GM12878 (cell line): ENCODE results near the gene TRAF7. TPM values are rescaled to one million over a fixed set of nuclear protein-coding genes. Genes with fewer than 3 reads are reported as not detected.

Source experiments
- ASH2L ChIP-seq: fragments of 300-600, 200-600 bp; sonication (generic); IDR thresholded peaks from 2 replicates; pipeline ENCODE4 v1.6.1; 2017; ENCODE audit warnings: low read depth, mild to moderate bottlenecking, borderline replicate concordance
- BMI1 ChIP-seq: fragments of 450-650 bp; IDR thresholded peaks from 2 replicates; pipeline ENCODE4 v1.6.1; 2016; ENCODE audit warnings: mild to moderate bottlenecking, moderate library complexity, borderline replicate concordance
- CHD2 ChIP-seq: IDR thresholded peaks from 2 replicates; pipeline ENCODE4 v1.6.1; 2011; ENCODE audit warnings: low read depth, low read length, improper control_type of control experiment, borderline replicate concordance
- EED ChIP-seq: sonication (generic); IDR thresholded peaks from 2 replicates; pipeline ENCODE4 v1.6.1; 2016; ENCODE audit warnings: antibody characterized with exemption, low read depth
- ESRRA ChIP-seq: IDR thresholded peaks from 2 replicates; pipeline ENCODE4 v1.6.1; 2012; ENCODE audit warnings: mild to moderate bottlenecking, low read length, improper control_type of control experiment
- GABPA ChIP-seq: IDR thresholded peaks from 2 replicates; pipeline ENCODE4 v1.6.1; 2014; ENCODE audit warnings: antibody characterized with exemption, low read depth, mild to moderate bottlenecking, inconsistent platforms
- KLF5 ChIP-seq: fragments of 450-650 bp; IDR thresholded peaks from 2 replicates; pipeline ENCODE4 v1.6.1; 2014; ENCODE audit warnings: mild to moderate bottlenecking; ENCODE audit not compliant: partially characterized antibody
- MEF2B ChIP-seq: fragments of 450-650 bp; IDR thresholded peaks from 2 replicates; pipeline ENCODE4 v1.6.1; 2018; ENCODE audit warnings: mild to moderate bottlenecking, moderate library complexity; ENCODE audit not compliant: partially characterized antibody, poor library complexity, severe bottlenecking
- MTA3 ChIP-seq: IDR thresholded peaks from 2 replicates; pipeline ENCODE4 v1.6.1; 2012; ENCODE audit warnings: low read length, inconsistent platforms, borderline replicate concordance
- SMAD1 ChIP-seq: fragments of 450-650 bp; IDR thresholded peaks from 2 replicates; pipeline ENCODE4 v1.6.1; 2018; ENCODE audit warnings: mild to moderate bottlenecking, low read depth; ENCODE audit not compliant: partially characterized antibody
- SMAD5 ChIP-seq: IDR thresholded peaks from 2 replicates; pipeline ENCODE4 v1.6.1; 2016; ENCODE audit warnings: antibody characterized with exemption, low read depth
- SRF ChIP-seq, 2 experiments: IDR thresholded peaks; 2 replicates each; pipeline ENCODE4 v1.6.1; 2011; ENCODE audit warnings: low read depth in 2 of 2, low read length in 2 of 2, mild to moderate bottlenecking in 1 of 2, moderate library complexity in 1 of 2
- STAT1 ChIP-seq: fragments of 450-650 bp; conservative IDR thresholded peaks from 2 replicates; pipeline ENCODE4 v1.6.1; 2014; ENCODE audit warnings: antibody characterized with exemption, mild to moderate bottlenecking
- SUPT20H ChIP-seq: IDR thresholded peaks from 2 replicates; pipeline ENCODE4 v1.6.1; 2011; ENCODE audit warnings: low read depth, mild to moderate bottlenecking, low read length, moderate library complexity, borderline replicate concordance; ENCODE audit not compliant: control insufficient read depth
- ZZZ3 ChIP-seq: IDR thresholded peaks from 2 replicates; pipeline ENCODE4 v1.6.1; 2011; ENCODE audit warnings: low read depth; ENCODE audit not compliant: control insufficient read depth, insufficient read length
- polyA plus RNA-seq, 11 experiments: library from polyadenylated mRNA; depleted of rRNA in 4 of 11; unstranded in 6 of 11; stranded (reverse) in 5 of 11; fragments of >200 nt; fragmentation: Nextera tagmentation in 4 of 11; fragmentation: Illumina TruSeq in 1 of 11; extraction: Ambion mirVana in 4 of 11; extraction: Trizol in 1 of 11; gene quantifications; 1 replicate in 1 of 11; 2 replicates in 10 of 11; pipeline versions ENCODE4 v1.2.1 to v1.2.3, GENCODE V29; 2011 to 2016; ENCODE audit warnings: inconsistent platforms in 2 of 11, missing spikeins in 2 of 11, low read depth in 1 of 11
- total RNA-seq, 4 experiments: library from RNA; depleted of rRNA in 3 of 4; stranded (reverse); fragments of >200 nt in 3 of 4; fragmentation: Illumina TruSeq in 1 of 4; extraction: Trizol in 1 of 4; gene quantifications; 2 replicates each; pipeline versions ENCODE4 v1.2.1 to v1.2.3, GENCODE V29; 2013 to 2021
- TF ChIP-seq, protein P1 (sequence below): fragments of 450-650 bp; formaldehyde crosslinking; IDR thresholded peaks from 2 replicates; pipeline ENCODE4 v1.4.0; 2020; ENCODE audit warnings: mild to moderate bottlenecking, moderate library complexity
- TF ChIP-seq, protein P2 (sequence below): fragments of 450-650 bp; IDR thresholded peaks from 2 replicates; pipeline ENCODE4 v1.6.1; 2016; ENCODE audit warnings: mild to moderate bottlenecking
- TF ChIP-seq, protein P3 (sequence below): IDR thresholded peaks from 2 replicates; pipeline ENCODE4 v1.6.1; 2012; ENCODE audit warnings: low read length, inconsistent platforms
- TF ChIP-seq, protein P4 (sequence below): IDR thresholded peaks from 2 replicates; pipeline ENCODE4 v1.6.1; 2011; ENCODE audit warnings: low read depth, low read length, improper control_type of control experiment, borderline replicate concordance
- TF ChIP-seq, protein P5 (sequence below): IDR thresholded peaks from 2 replicates; pipeline ENCODE4 v1.6.1; 2011; ENCODE audit warnings: borderline replicate concordance, low read depth, mild to moderate bottlenecking, moderate library complexity, mixed read lengths, low read length; ENCODE audit not compliant: insufficient read depth; ENCODE audit errors: extremely low read length

The TRAF7 gene
- total and polyA plus RNA-seq, 10 of the 15 experiments (the other 5 are each of a cell fraction or from before 2014, with no cell fraction given) = 0.61 to 87.0 (median 30.0) TPM

DNA sequence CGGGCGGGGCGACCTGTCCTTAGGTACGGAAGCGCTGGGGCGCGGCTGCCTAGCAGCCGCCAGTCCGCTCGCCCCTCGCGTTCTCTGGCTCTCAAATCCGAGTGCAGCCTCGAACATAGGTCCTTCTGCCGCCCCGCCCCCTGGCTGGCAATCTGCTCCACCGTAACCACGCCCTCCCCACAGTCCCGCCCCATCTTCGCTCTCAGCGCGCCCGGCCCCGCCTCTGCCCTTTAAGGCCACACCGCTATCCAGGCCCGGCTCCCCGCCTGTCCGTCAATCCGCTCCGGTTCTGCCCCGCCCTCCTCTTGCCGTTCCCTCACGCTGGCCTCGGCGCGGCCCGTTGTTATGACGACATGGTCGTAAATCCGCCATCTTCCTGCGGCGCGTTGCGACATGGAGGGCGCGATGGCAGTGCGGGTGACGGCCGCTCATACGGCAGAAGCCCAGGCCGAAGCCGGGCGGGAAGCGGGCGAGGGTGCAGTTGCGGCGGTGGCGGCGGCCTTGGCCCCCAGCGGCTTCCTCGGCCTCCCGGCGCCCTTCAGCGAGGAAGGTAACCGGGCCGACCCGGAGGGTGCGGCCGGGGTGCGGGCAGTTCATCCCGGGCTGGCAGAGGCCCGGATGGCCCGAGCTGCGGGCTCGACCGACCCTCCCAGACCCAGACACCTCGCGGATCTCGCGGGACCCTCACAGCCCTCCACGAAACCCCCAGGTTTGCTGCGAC is 67.8 kb downstream of the TRAF7 start, which contains the start of gene E4F1 (continued):
- TF ChIP-seq, protein P1, sequence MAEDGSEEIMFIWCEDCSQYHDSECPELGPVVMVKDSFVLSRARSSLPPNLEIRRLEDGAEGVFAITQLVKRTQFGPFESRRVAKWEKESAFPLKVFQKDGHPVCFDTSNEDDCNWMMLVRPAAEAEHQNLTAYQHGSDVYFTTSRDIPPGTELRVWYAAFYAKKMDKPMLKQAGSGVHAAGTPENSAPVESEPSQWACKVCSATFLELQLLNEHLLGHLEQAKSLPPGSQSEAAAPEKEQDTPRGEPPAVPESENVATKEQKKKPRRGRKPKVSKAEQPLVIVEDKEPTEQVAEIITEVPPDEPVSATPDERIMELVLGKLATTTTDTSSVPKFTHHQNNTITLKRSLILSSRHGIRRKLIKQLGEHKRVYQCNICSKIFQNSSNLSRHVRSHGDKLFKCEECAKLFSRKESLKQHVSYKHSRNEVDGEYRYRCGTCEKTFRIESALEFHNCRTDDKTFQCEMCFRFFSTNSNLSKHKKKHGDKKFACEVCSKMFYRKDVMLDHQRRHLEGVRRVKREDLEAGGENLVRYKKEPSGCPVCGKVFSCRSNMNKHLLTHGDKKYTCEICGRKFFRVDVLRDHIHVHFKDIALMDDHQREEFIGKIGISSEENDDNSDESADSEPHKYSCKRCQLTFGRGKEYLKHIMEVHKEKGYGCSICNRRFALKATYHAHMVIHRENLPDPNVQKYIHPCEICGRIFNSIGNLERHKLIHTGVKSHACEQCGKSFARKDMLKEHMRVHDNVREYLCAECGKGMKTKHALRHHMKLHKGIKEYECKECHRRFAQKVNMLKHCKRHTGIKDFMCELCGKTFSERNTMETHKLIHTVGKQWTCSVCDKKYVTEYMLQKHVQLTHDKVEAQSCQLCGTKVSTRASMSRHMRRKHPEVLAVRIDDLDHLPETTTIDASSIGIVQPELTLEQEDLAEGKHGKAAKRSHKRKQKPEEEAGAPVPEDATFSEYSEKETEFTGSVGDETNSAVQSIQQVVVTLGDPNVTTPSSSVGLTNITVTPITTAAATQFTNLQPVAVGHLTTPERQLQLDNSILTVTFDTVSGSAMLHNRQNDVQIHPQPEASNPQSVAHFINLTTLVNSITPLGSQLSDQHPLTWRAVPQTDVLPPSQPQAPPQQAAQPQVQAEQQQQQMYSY (CRISPR knock-in tag) = no peak
- TF ChIP-seq ZZZ3 (no peak), MTA3 (no peak), SRF (IDR thresholded peaks at IDR 0.05; ENCODE audit: low read depth in 2 of 2, low read length in 2 of 2) (peak; percentile 79 to 89; a peak in 3 of 4 replicates), STAT1 (0 out of 2 replicates have a peak, but pooled peaks have one; percentile 75), MEF2B (peak; percentile 61), ASH2L (no peak), SMAD5 (peak; percentile 50; the same call in 1 of the 2 replicates), KLF5 (no peak), BMI1 (peak; percentile 99), EED (no peak), GABPA (no peak), ESRRA (no peak), CHD2 (0 out of 2 replicates have a peak, but pooled peaks have one; percentile 7), SMAD1 (no peak), SUPT20H (no peak)
- TF ChIP-seq, protein P2, sequence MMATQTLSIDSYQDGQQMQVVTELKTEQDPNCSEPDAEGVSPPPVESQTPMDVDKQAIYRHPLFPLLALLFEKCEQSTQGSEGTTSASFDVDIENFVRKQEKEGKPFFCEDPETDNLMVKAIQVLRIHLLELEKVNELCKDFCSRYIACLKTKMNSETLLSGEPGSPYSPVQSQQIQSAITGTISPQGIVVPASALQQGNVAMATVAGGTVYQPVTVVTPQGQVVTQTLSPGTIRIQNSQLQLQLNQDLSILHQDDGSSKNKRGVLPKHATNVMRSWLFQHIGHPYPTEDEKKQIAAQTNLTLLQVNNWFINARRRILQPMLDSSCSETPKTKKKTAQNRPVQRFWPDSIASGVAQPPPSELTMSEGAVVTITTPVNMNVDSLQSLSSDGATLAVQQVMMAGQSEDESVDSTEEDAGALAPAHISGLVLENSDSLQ = peak; percentile 99
- TF ChIP-seq, protein P3, sequence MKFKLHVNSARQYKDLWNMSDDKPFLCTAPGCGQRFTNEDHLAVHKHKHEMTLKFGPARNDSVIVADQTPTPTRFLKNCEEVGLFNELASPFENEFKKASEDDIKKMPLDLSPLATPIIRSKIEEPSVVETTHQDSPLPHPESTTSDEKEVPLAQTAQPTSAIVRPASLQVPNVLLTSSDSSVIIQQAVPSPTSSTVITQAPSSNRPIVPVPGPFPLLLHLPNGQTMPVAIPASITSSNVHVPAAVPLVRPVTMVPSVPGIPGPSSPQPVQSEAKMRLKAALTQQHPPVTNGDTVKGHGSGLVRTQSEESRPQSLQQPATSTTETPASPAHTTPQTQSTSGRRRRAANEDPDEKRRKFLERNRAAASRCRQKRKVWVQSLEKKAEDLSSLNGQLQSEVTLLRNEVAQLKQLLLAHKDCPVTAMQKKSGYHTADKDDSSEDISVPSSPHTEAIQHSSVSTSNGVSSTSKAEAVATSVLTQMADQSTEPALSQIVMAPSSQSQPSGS = no peak
- TF ChIP-seq, protein P4, sequence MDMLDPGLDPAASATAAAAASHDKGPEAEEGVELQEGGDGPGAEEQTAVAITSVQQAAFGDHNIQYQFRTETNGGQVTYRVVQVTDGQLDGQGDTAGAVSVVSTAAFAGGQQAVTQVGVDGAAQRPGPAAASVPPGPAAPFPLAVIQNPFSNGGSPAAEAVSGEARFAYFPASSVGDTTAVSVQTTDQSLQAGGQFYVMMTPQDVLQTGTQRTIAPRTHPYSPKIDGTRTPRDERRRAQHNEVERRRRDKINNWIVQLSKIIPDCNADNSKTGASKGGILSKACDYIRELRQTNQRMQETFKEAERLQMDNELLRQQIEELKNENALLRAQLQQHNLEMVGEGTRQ = no peak
- TF ChIP-seq, protein P5, sequence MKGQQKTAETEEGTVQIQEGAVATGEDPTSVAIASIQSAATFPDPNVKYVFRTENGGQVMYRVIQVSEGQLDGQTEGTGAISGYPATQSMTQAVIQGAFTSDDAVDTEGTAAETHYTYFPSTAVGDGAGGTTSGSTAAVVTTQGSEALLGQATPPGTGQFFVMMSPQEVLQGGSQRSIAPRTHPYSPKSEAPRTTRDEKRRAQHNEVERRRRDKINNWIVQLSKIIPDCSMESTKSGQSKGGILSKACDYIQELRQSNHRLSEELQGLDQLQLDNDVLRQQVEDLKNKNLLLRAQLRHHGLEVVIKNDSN = no peak
